ENCODE data around the gene PRRT1B.

- no peak for TF ChIP-seq CTCF (IDR thresholded peaks at IDR 0.05; ENCODE audit: insufficient read depth, low read length, poor library complexity, severe bottlenecking)
- no peak for TF ChIP-seq EZH2phosphoT487 (conservative IDR thresholded peaks at IDR 0.05; ENCODE audit: low read length)
Measured at GRCh38 chr9:131537946-131538345, 7.4 kb upstream of the PRRT1B start.
